Small intestine (tissue), 7 donors: ENCODE results near the gene PLXNC1. TPM values are rescaled to one million over a fixed set of nuclear protein-coding genes. Genes with fewer than 3 reads are reported as not detected.

ENCODE experiments used
- DNase-seq, 2 donors: peaks; one replicate each; pipeline versions ENCODE4 v3.0.0 to v3.0.0-alpha.2; 2013
- FAIRE-seq: peaks from 2 replicates; lab custom pipeline; 2012; peaks lifted over from hg19 to GRCh38; lab: Jason Lieb, UNC
- H3K27ac ChIP-seq, 3 donors: one replicate each; pipeline ENCODE4 v1.5.1; 2013; ENCODE audit warnings: low read length in 2 of 3, mild to moderate bottlenecking in 2 of 3, control low read depth in 1 of 3, inconsistent platforms in 1 of 3, low read depth in 1 of 3, moderate library complexity in 1 of 3
- H3K27me3 ChIP-seq, 3 donors: one replicate each; pipeline ENCODE4 v1.6.1; 2013; ENCODE audit warnings: low read length in 3 of 3, inconsistent platforms in 1 of 3; ENCODE audit not compliant: control insufficient read depth in 3 of 3, insufficient read depth in 3 of 3
- H3K36me3 ChIP-seq, 3 donors: one replicate each; pipeline ENCODE4 v1.6.1; 2013; ENCODE audit warnings: low read length in 3 of 3, inconsistent platforms in 1 of 3, low read depth in 1 of 3, mild to moderate bottlenecking in 1 of 3, moderate library complexity in 1 of 3; ENCODE audit not compliant: control insufficient read depth in 3 of 3, insufficient read depth in 2 of 3
- H3K4me1 ChIP-seq, 3 donors: one replicate each; pipeline ENCODE4 v1.6.1; 2013; ENCODE audit warnings: low read length in 2 of 3, inconsistent platforms in 1 of 3, low read depth in 1 of 3, mild to moderate bottlenecking in 1 of 3, moderate library complexity in 1 of 3; ENCODE audit not compliant: control insufficient read depth in 3 of 3, insufficient read depth in 2 of 3
- H3K4me3 ChIP-seq, 3 donors: one replicate each; pipeline ENCODE4 v1.5.1; 2013; ENCODE audit warnings: low read length in 3 of 3, control low read depth in 1 of 3, inconsistent platforms in 1 of 3, low read depth in 1 of 3, mild to moderate bottlenecking in 1 of 3, moderate library complexity in 1 of 3
- H3K9me3 ChIP-seq, 2 donors: one replicate each; pipeline ENCODE4 v1.6.1; 2013; ENCODE audit warnings: low read depth in 1 of 2, low read length in 1 of 2; ENCODE audit not compliant: control insufficient read depth in 2 of 2, insufficient read depth in 1 of 2
- WGBS, 3 donors: extraction: QIAGEN DNeasy Blood & Tissue Kit; methylation state at CpG; one replicate each; pipeline ENCODE4 v1.1.7; 2013; 5-methylcytosine and 5-hydroxymethylcytosine counted together
- polyA plus RNA-seq, 4 donors: library from polyadenylated mRNA; stranded (reverse) in 3 of 4; unstranded in 1 of 4; fragments of 200-250 nt in 3 of 4; fragments of 120-200 nt in 1 of 4; gene quantifications; one replicate each; pipeline versions ENCODE4 v1.2.1 to v1.2.3, GENCODE V29; 2013
- donor health status: healthy with polysubstance abuse.
- donor health status: control.
- donor health status: control.
- donor health status: Bipolar disorder and iron deficiency.
- donor health status: healthy.

Gene PLXNC1
- polyA plus RNA-seq, 4 donors: 0.22 to 20.5 (median 1.2) TPM

DNA sequence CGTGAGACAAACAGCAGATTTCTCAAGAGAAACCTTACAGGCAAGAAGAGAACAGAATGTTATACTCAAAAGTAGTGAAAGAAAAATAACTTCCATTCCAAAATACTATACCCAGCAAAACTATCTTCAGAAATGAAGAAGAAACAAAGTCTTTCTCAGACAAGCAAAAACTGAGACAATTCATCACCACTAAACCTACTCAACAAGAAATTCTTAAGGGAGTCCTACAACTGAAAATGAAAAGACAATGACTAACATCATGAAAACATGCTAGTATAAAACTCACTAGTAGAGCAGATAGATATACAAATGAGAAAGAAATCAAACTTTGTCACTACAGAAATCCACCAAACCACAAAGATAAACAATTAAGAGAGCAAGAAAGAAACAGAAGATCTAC is 204.8 kb downstream of the PLXNC1 start:
- no peak for FAIRE-seq
- Histone ChIP-seq H3K27ac (no peak overlapping the region), H3K4me1 (no peaks in the 10 kb centered on the region), H3K9me3 (peaks cover 3 to 35% of the 10 kb centered on the region in 2 donors), H3K36me3 (peaks cover 3 to 23% (median 3%) of the 10 kb centered on the region in 3 donors), H3K27me3 (no peaks in the 10 kb centered on the region), H3K4me3 (no peak overlapping the region)
- no peak for DNase-seq
- WGBS, 3 donors: 89 to 99% (median 97%) methylated on average over 1 of the region's 1 CpG
